ENCODE measurements around the gene CMTM3. TPM values are rescaled to one million over a fixed set of nuclear protein-coding genes. Genes with fewer than 3 reads are reported as not detected.

The CMTM3 gene
- total RNA-seq, 1 donor from 2014 or later: 62.4 TPM

GRCh38 chr16:66650707-66651473, 46.4 kb downstream of the CMTM3 start:
- Mint-ChIP-seq H3K27me3 (ENCODE audit: low read depth, unreplicated experiment) (no peaks in the 10 kb centered on the region), H3K9me3 (ENCODE audit: unreplicated experiment) (no peaks in the 10 kb centered on the region), H3K4me3 (ENCODE audit: unreplicated experiment) (peak overlapping the region; percentile 63), H3K27ac (ENCODE audit: unreplicated experiment) (no peak overlapping the region), H3K36me3 (ENCODE audit: low read depth, unreplicated experiment) (no peaks in the 10 kb centered on the region), H3K4me1 (ENCODE audit: low read depth, unreplicated experiment) (peaks cover 4% of the 10 kb centered on the region)
- Histone ChIP-seq H3K79me2 (ENCODE audit: insufficient read depth, low read length) (no peaks in the 10 kb centered on the region), H3K36me3 (ENCODE audit: insufficient read depth, low read length) (no peaks in the 10 kb centered on the region), H4K20me1 (ENCODE audit: insufficient read depth, low read length) (no peaks in the 10 kb centered on the region), H3K9me3 (ENCODE audit: insufficient read depth, low read depth, low read length) (no peaks in the 10 kb centered on the region), H3K27me3 (ENCODE audit: insufficient read depth, low read length) (no peaks in the 10 kb centered on the region), H3K9ac (ENCODE audit: low read length) (no peak overlapping the region), H2AFZ (ENCODE audit: low read depth, low read length) (peak overlapping the region; percentile 74), H3K4me2 (ENCODE audit: low read length) (peak overlapping the region; percentile 79), H3K4me3 (ENCODE audit: insufficient read depth, low read depth, low read length) (peak overlapping the region; percentile 51), H3K27ac (ENCODE audit: low read depth, low read length) (no peak overlapping the region), H3K4me1 (ENCODE audit: insufficient read depth, low read length) (peaks cover 6% of the 10 kb centered on the region)
- peak; percentile 37 for FAIRE-seq
- DNase-seq (ENCODE audit: low read depth): peak; percentile 63
- TF ChIP-seq CTCF (IDR thresholded peaks at IDR 0.05; ENCODE audit: insufficient read depth, low read depth, low read length) (peak; percentile 93), EZH2 (IDR thresholded peaks at IDR 0.05; ENCODE audit: insufficient read depth, low read length) (no peak)

GRCh38 chr16:66651474-66651765, 46.9 kb downstream of the CMTM3 start:
- peak overlapping the region; percentile 63 for H3K4me3 Mint-ChIP-seq (ENCODE audit: unreplicated experiment)
- no peak for TF ChIP-seq CTCF (IDR thresholded peaks at IDR 0.05; ENCODE audit: insufficient read depth, low read depth, low read length)
- no peak for TF ChIP-seq EZH2 (IDR thresholded peaks at IDR 0.05; ENCODE audit: insufficient read depth, low read length)
- H2AFZ ChIP-seq (ENCODE audit: low read depth, low read length): peak overlapping the region; percentile 74

GRCh38 chr16:66651965-66652364, 47.5 kb downstream of the CMTM3 start:
- no peak for DNase-seq (ENCODE audit: low read depth)
- no peaks in the 10 kb centered on the region for H3K27me3 Mint-ChIP-seq (ENCODE audit: low read depth, unreplicated experiment)
- H3K79me2 ChIP-seq (ENCODE audit: insufficient read depth, low read length): no peaks in the 10 kb centered on the region
- peaks cover 6% of the 10 kb centered on the region for H3K4me1 ChIP-seq (ENCODE audit: insufficient read depth, low read length)
- H3K36me3 Mint-ChIP-seq (ENCODE audit: low read depth, unreplicated experiment): no peaks in the 10 kb centered on the region
- H3K4me1 Mint-ChIP-seq (ENCODE audit: low read depth, unreplicated experiment): peaks cover 4% of the 10 kb centered on the region
- no peak overlapping the region for H3K9ac ChIP-seq (ENCODE audit: low read length)
- H3K27ac Mint-ChIP-seq (ENCODE audit: unreplicated experiment): no peak overlapping the region
- no peaks in the 10 kb centered on the region for H3K36me3 ChIP-seq (ENCODE audit: insufficient read depth, low read length)
- no peaks in the 10 kb centered on the region for H4K20me1 ChIP-seq (ENCODE audit: insufficient read depth, low read length)
- H3K9me3 Mint-ChIP-seq (ENCODE audit: unreplicated experiment): no peaks in the 10 kb centered on the region
- H3K27ac ChIP-seq (ENCODE audit: low read depth, low read length): no peak overlapping the region
- no peaks in the 10 kb centered on the region for H3K27me3 ChIP-seq (ENCODE audit: insufficient read depth, low read length)
- H2AFZ ChIP-seq (ENCODE audit: low read depth, low read length): no peak overlapping the region
- no peak for TF ChIP-seq CTCF (IDR thresholded peaks at IDR 0.05; ENCODE audit: insufficient read depth, low read depth, low read length)
- no peak for TF ChIP-seq EZH2 (IDR thresholded peaks at IDR 0.05; ENCODE audit: insufficient read depth, low read length)
- no peak overlapping the region for H3K4me3 Mint-ChIP-seq (ENCODE audit: unreplicated experiment)
- no peaks in the 10 kb centered on the region for H3K9me3 ChIP-seq (ENCODE audit: insufficient read depth, low read depth, low read length)
- no peak overlapping the region for H3K4me3 ChIP-seq (ENCODE audit: insufficient read depth, low read depth, low read length)
- no peak overlapping the region for H3K4me2 ChIP-seq (ENCODE audit: low read length)
- FAIRE-seq: no peak

More at GRCh38 chr16:66651474-66651765, 46.9 kb downstream of the CMTM3 start:
- Histone ChIP-seq H3K27me3 (ENCODE audit: insufficient read depth, low read length) (no peaks in the 10 kb centered on the region), H3K36me3 (ENCODE audit: insufficient read depth, low read length) (no peaks in the 10 kb centered on the region), H3K9me3 (ENCODE audit: insufficient read depth, low read depth, low read length) (no peaks in the 10 kb centered on the region), H3K27ac (ENCODE audit: low read depth, low read length) (no peak overlapping the region), H3K9ac (ENCODE audit: low read length) (no peak overlapping the region), H3K79me2 (ENCODE audit: insufficient read depth, low read length) (no peaks in the 10 kb centered on the region), H3K4me3 (ENCODE audit: insufficient read depth, low read depth, low read length) (peak overlapping the region; percentile 51), H4K20me1 (ENCODE audit: insufficient read depth, low read length) (no peaks in the 10 kb centered on the region), H3K4me2 (ENCODE audit: low read length) (peak overlapping the region; percentile 79), H3K4me1 (ENCODE audit: insufficient read depth, low read length) (peaks cover 6% of the 10 kb centered on the region)
- Mint-ChIP-seq H3K36me3 (ENCODE audit: low read depth, unreplicated experiment) (no peaks in the 10 kb centered on the region), H3K27me3 (ENCODE audit: low read depth, unreplicated experiment) (no peaks in the 10 kb centered on the region), H3K4me1 (ENCODE audit: low read depth, unreplicated experiment) (peaks cover 4% of the 10 kb centered on the region), H3K27ac (ENCODE audit: unreplicated experiment) (no peak overlapping the region), H3K9me3 (ENCODE audit: unreplicated experiment) (no peaks in the 10 kb centered on the region)
- DNase-seq (ENCODE audit: low read depth) (peak; percentile 19), FAIRE-seq (no peak)

All from astrocyte (in vitro differentiated cells and primary cell).